Measurements from ENCODE around the gene CPM.
A peak's percentile ranks its signal among the peaks of the same experiment; 100 is the strongest.
"Not testable (repeated sequence)": the region's sequence is repeated elsewhere in the genome, so short reads cannot be mapped to it uniquely, and the experiment has no call there.

CPM gene

GRCh38 chr12:68808388-68809189 is 124.4 kb downstream of the CPM start:
- DNase-seq, result peak in 47 of 56 donors; percentile 11 to 72 (median 55)

- peak; percentile 30 to 95 (median 84) for DNase-seq
Observed at GRCh38 chr12:68807576-68808387, 125.2 kb downstream of the CPM start, which contains the start of gene MDM2. TSS of gene MDM2 (plus strand) at chr12:68808177. CDS start at chr12:68808478, 301 bp downstream.

GRCh38 chr12:68807274-68807575 is 125.7 kb downstream of the CPM start:
- DNase-seq, result peak in 4 of 56 donors; percentile 7 to 40 (median 24)

GRCh38 chr12:68806488-68807237 is 126.3 kb downstream of the CPM start:
- DNase-seq, result no peak

GRCh38 chr12:68805592-68806120 is 127.3 kb downstream of the CPM start:
- DNase-seq, result no peak

- no peak for DNase-seq
Observed at GRCh38 chr12:68804657-68805591, 128.0 kb downstream of the CPM start.

GRCh38 chr12:68803948-68804656 is 128.9 kb downstream of the CPM start:
- no peak for DNase-seq

GRCh38 chr12:68802911-68803651 is 129.9 kb downstream of the CPM start:
- DNase-seq, result not testable (repeated sequence)

- DNase-seq, result not testable (repeated sequence)
Observed at GRCh38 chr12:68802372-68802745, 130.6 kb downstream of the CPM start.
